IPS DF 4.7 (cell line): Measurements from ENCODE around the gene NRCAM.

Experiments
- DNase-seq: peaks from one replicate; pipeline ENCODE4 v3.0.0-alpha.2; 2013; ENCODE audit warnings: low spot score; ENCODE audit errors: extremely low read depth

Gene NRCAM

GRCh38 chr7:108135446-108136190 lies 320.6 kb downstream of the NRCAM start:
- DNase-seq = no peak

GRCh38 chr7:108134486-108134885 lies 321.8 kb downstream of the NRCAM start:
- no peak for DNase-seq

- DNase-seq = no peak
These were observed 323.5 kb downstream of the NRCAM start for GRCh38 chr7:108132551-108133265.

GRCh38 chr7:108130261-108130660 lies 326.0 kb downstream of the NRCAM start, which contains the start of gene LAMB4:
TSS of gene LAMB4 (minus strand) at chr7:108130361. CDS start at chr7:108123164, 7,197 bp downstream.
- no peak for DNase-seq

- no peak for DNase-seq
These were observed 326.9 kb downstream of the NRCAM start for GRCh38 chr7:108129018-108129965.

- DNase-seq = no peak
These were observed 327.7 kb downstream of the NRCAM start for GRCh38 chr7:108128514-108128913.

- no peak for DNase-seq
These were observed 328.8 kb downstream of the NRCAM start for GRCh38 chr7:108127461-108127860.

- DNase-seq = no peak
These were observed 331.4 kb downstream of the NRCAM start for GRCh38 chr7:108124820-108125219.

GRCh38 chr7:108122181-108122580 lies 334.1 kb downstream of the NRCAM start:
- DNase-seq = no peak

GRCh38 chr7:108120933-108121332 lies 335.3 kb downstream of the NRCAM start:
- no peak for DNase-seq

- no peak for DNase-seq
These were observed 336.0 kb downstream of the NRCAM start for GRCh38 chr7:108120196-108120595.

GRCh38 chr7:108118959-108119358 lies 337.3 kb downstream of the NRCAM start:
- DNase-seq = no peak

- DNase-seq = no peak
These were observed 342.0 kb downstream of the NRCAM start for GRCh38 chr7:108114117-108114841.

- DNase-seq = no peak
These were observed 343.6 kb downstream of the NRCAM start for GRCh38 chr7:108112683-108113082.

GRCh38 chr7:108109221-108109908 lies 346.9 kb downstream of the NRCAM start:
- DNase-seq = no peak

GRCh38 chr7:108108131-108108530 lies 348.1 kb downstream of the NRCAM start:
- DNase-seq = no peak

- no peak for DNase-seq
These were observed 351.9 kb downstream of the NRCAM start for GRCh38 chr7:108104324-108104723.

GRCh38 chr7:108103558-108104298 lies 352.5 kb downstream of the NRCAM start:
- DNase-seq = no peak

GRCh38 chr7:108102671-108103312 lies 353.4 kb downstream of the NRCAM start:
- no peak for DNase-seq
